HUDEP-2 (cell line): Measurements from ENCODE around the gene JSRP1.

Experiments used
- DNase-seq, 76 experiments: peaks; one replicate each; lab custom pipeline; 2025; ENCODE audit not compliant: unreplicated experiment in 76 of 76; lab: John Stamatoyannopoulos, UW

The JSRP1 gene

GRCh38 chr19:2255982-2256685 is at the start of gene JSRP1:
Gene JSRP1, minus strand, starts transcription at chr19:2256417. Its CDS starts 1,103 bp downstream, at chr19:2255314.
- DNase-seq, result no peak

- DNase-seq, result no peak
Measured at GRCh38 chr19:2305452-2306280, 49.4 kb upstream of the JSRP1 start.

GRCh38 chr19:2303211-2303798 is 47.1 kb upstream of the JSRP1 start:
- no peak for DNase-seq

- DNase-seq, result no peak
Measured at GRCh38 chr19:2302319-2303210, 46.3 kb upstream of the JSRP1 start.

GRCh38 chr19:2300533-2300932 is 44.3 kb upstream of the JSRP1 start:
- no peak for DNase-seq

GRCh38 chr19:2296141-2296540 is 39.9 kb upstream of the JSRP1 start:
- no peak for DNase-seq

GRCh38 chr19:2294687-2295335 is 38.6 kb upstream of the JSRP1 start:
- no peak for DNase-seq

- DNase-seq, result no peak
Measured at GRCh38 chr19:2291185-2291751, 35.1 kb upstream of the JSRP1 start.

GRCh38 chr19:2290441-2291184 is 34.4 kb upstream of the JSRP1 start:
- no peak for DNase-seq

- peak in 24 of 76 experiments; percentile 7 to 55 (median 34) for DNase-seq
Measured at GRCh38 chr19:2289714-2290435, 33.7 kb upstream of the JSRP1 start.

GRCh38 chr19:2288818-2289713 is 32.8 kb upstream of the JSRP1 start:
- no peak for DNase-seq

- no peak for DNase-seq
Measured at GRCh38 chr19:2288338-2288817, 32.2 kb upstream of the JSRP1 start.

GRCh38 chr19:2287585-2288337 is 31.5 kb upstream of the JSRP1 start:
- DNase-seq, result no peak

GRCh38 chr19:2286402-2287140 is 30.4 kb upstream of the JSRP1 start:
- no peak for DNase-seq

GRCh38 chr19:2283835-2284507 is 27.8 kb upstream of the JSRP1 start:
- DNase-seq, result no peak
